H1 (cell line): ENCODE results near the gene ADAMTS3. TPM values are rescaled to one million over a fixed set of nuclear protein-coding genes. Genes with fewer than 3 reads are reported as not detected.

Experiments used
- CTCF ChIA-PET: fragments of 300-600 bp; sonication (Branson Sonifier 250); formaldehyde crosslinking; loops from one replicate; lab custom pipeline; 2021; ENCODE audit not compliant: partially characterized antibody; lab: Charles Lee
- POLR2A ChIA-PET: fragments of 300-600 bp; sonication (Branson Sonifier 250); formaldehyde crosslinking; loops from one replicate; lab custom pipeline; 2021; ENCODE audit warnings: inconsistent platforms; ENCODE audit not compliant: partially characterized antibody; lab: Charles Lee
- DNase-seq, 2 experiments: peaks; one replicate each; pipeline versions ENCODE4 v3.0.0 to v3.0.0-alpha.2; 2010 to 2022; ENCODE audit warnings: low spot score in 2 of 2, low read depth in 1 of 2, mixed read lengths in 1 of 2
- FAIRE-seq: peaks from 2 replicates; lab custom pipeline; 2011; peaks lifted over from hg19 to GRCh38; lab: Jason Lieb, UNC
- H2AFZ ChIP-seq: 2 replicates; pipeline ENCODE4 v1.8.1; 2012; ENCODE audit warnings: low read length, inconsistent platforms
- H2AK5ac ChIP-seq: 2 replicates; pipeline ENCODE4 v1.6.1; 2013; ENCODE audit warnings: low read depth, low read length
- H2BK120ac ChIP-seq: replicated peaks from 2 replicates; pipeline ENCODE3; 2013; ENCODE audit warnings: low read depth, low read length, inconsistent platforms
- H2BK12ac ChIP-seq: 2 replicates; pipeline ENCODE4 v1.6.1; 2013; ENCODE audit warnings: low read depth, low read length
- H2BK15ac ChIP-seq: 2 replicates; pipeline ENCODE4 v1.6.1; 2013; ENCODE audit warnings: low read length
- H2BK20ac ChIP-seq: 2 replicates; pipeline ENCODE4 v1.6.1; 2013; ENCODE audit warnings: low read length
- H2BK5ac ChIP-seq: 2 replicates; pipeline ENCODE4 v1.6.1; 2013; ENCODE audit warnings: low read depth, low read length
- H3K14ac ChIP-seq: 2 replicates; pipeline ENCODE4 v1.6.1; 2013; ENCODE audit warnings: inconsistent platforms; ENCODE audit not compliant: insufficient read length
- H3K18ac ChIP-seq: 2 replicates; pipeline ENCODE4 v1.6.1; 2013; ENCODE audit warnings: low read length; ENCODE audit errors: extremely low read depth
- H3K23ac ChIP-seq: 2 replicates; pipeline ENCODE4 v1.6.1; 2013; ENCODE audit warnings: inconsistent platforms; ENCODE audit not compliant: insufficient read length
- H3K23me2 ChIP-seq: 2 replicates; pipeline ENCODE4 v1.6.1; 2013; ENCODE audit warnings: low read depth, low read length
- H3K27ac ChIP-seq: 2 replicates; pipeline ENCODE4 v1.6.1; 2011; ENCODE audit warnings: low read depth, low read length, inconsistent platforms
- H3K27me3 ChIP-seq, 4 experiments: replicated peaks in 1 of 4; 1 replicate in 1 of 4; 2 replicates in 3 of 4; pipeline versions ENCODE4 v1.6.1 to v1.8.1; 2011 to 2013; ENCODE audit warnings: low read length in 3 of 4, mild to moderate bottlenecking in 3 of 4, inconsistent platforms in 2 of 4, mixed read lengths in 2 of 4, moderate library complexity in 1 of 4; ENCODE audit not compliant: control insufficient read depth in 3 of 4, insufficient read depth in 3 of 4; ENCODE audit errors: extremely low read depth in 1 of 4
- H3K36me3 ChIP-seq, 4 experiments: 2 replicates each; pipeline versions ENCODE4 v1.6.1 to v1.8.1; 2011 to 2013; ENCODE audit warnings: mild to moderate bottlenecking in 4 of 4, low read length in 3 of 4, moderate library complexity in 2 of 4, control low read depth in 1 of 4, inconsistent platforms in 1 of 4; ENCODE audit not compliant: insufficient read depth in 4 of 4, control insufficient read depth in 2 of 4
- H3K4ac ChIP-seq: replicated peaks from 2 replicates; pipeline ENCODE3; 2013; ENCODE audit warnings: low read length, low read depth, mixed read lengths, inconsistent platforms; ENCODE audit not compliant: insufficient read length
- H3K4me1 ChIP-seq, 4 experiments: replicated peaks in 1 of 4; 1 replicate in 1 of 4; 2 replicates in 3 of 4; pipeline versions ENCODE4 v1.6.1 to v1.8.1; 2011 to 2013; ENCODE audit warnings: low read length in 3 of 4, inconsistent platforms in 2 of 4, mixed read lengths in 1 of 4; ENCODE audit not compliant: insufficient read depth in 4 of 4, control insufficient read depth in 3 of 4
- H3K4me2 ChIP-seq, 2 experiments: 2 replicates each; pipeline versions ENCODE4 v1.6.1 to v1.8.1; 2011 to 2013; ENCODE audit warnings: low read depth in 2 of 2, low read length in 2 of 2, control low read depth in 1 of 2, inconsistent platforms in 1 of 2, mild to moderate bottlenecking in 1 of 2; ENCODE audit not compliant: insufficient read depth in 1 of 2
- H3K4me3 ChIP-seq, 4 experiments: fragments of 200-600, 300-600 bp in 1 of 4; sonication (generic), shearing (Covaris generic), sonication (Bioruptor Twin) in 1 of 4; 2 replicates each; pipeline versions ENCODE4 v1.5.1 to v1.8.1; 2011 to 2016; ENCODE audit warnings: low read length in 4 of 4, low read depth in 3 of 4, control low read depth in 2 of 4, inconsistent platforms in 2 of 4, mild to moderate bottlenecking in 2 of 4, mixed read lengths in 1 of 4, moderate library complexity in 1 of 4; ENCODE audit not compliant: insufficient read depth in 2 of 4; ENCODE audit errors: extremely low read depth in 1 of 4
- H3K56ac ChIP-seq: replicated peaks from 2 replicates; pipeline ENCODE3; 2013; ENCODE audit warnings: low read depth, mild to moderate bottlenecking, mixed read lengths, low read length, inconsistent platforms; ENCODE audit not compliant: insufficient read length
- H3K79me1 ChIP-seq: 2 replicates; pipeline ENCODE4 v1.6.1; 2013; ENCODE audit warnings: low read depth, low read length, control low read depth
- H3K79me2 ChIP-seq, 2 experiments: 2 replicates each; pipeline versions ENCODE4 v1.6.1 to v1.8.1; 2012 to 2013; ENCODE audit warnings: low read length in 2 of 2, mild to moderate bottlenecking in 2 of 2, inconsistent platforms in 1 of 2; ENCODE audit not compliant: insufficient read depth in 2 of 2, control insufficient read depth in 1 of 2
- H3K9ac ChIP-seq, 4 experiments: replicated peaks in 1 of 4; 1 replicate in 1 of 4; 2 replicates in 3 of 4; pipeline versions ENCODE4 v1.6.1 to v1.8.1; 2011 to 2013; ENCODE audit warnings: low read depth in 3 of 4, low read length in 3 of 4, control low read depth in 2 of 4, mild to moderate bottlenecking in 2 of 4, moderate library complexity in 2 of 4, inconsistent platforms in 1 of 4; ENCODE audit errors: extremely low read depth in 1 of 4
- H3K9me3 ChIP-seq, 2 experiments: 2 replicates each; pipeline versions ENCODE4 v1.6.1 to v1.8.1; 2012 to 2013; ENCODE audit warnings: mild to moderate bottlenecking in 2 of 2, moderate library complexity in 2 of 2, control low read depth in 1 of 2, inconsistent platforms in 1 of 2, low read depth in 1 of 2, low read length in 1 of 2, mixed read lengths in 1 of 2; ENCODE audit not compliant: insufficient read depth in 2 of 2
- H4K20me1 ChIP-seq, 2 experiments: replicated peaks in 1 of 2; 2 replicates each; pipeline versions ENCODE3 to v1.8.1; 2011 to 2013; ENCODE audit warnings: inconsistent platforms in 2 of 2, low read length in 2 of 2, mild to moderate bottlenecking in 1 of 2; ENCODE audit not compliant: insufficient read depth in 2 of 2, control insufficient read depth in 1 of 2
- H4K5ac ChIP-seq: 2 replicates; pipeline ENCODE4 v1.6.1; 2013; ENCODE audit warnings: low read length, low read depth, mixed read lengths, inconsistent platforms; ENCODE audit not compliant: insufficient read length
- H4K8ac ChIP-seq: 2 replicates; pipeline ENCODE4 v1.8.0; 2013; ENCODE audit warnings: mild to moderate bottlenecking, moderate library complexity, low read length, inconsistent platforms; ENCODE audit not compliant: insufficient read depth; ENCODE audit errors: extremely low read depth
- H4K91ac ChIP-seq: replicated peaks from 2 replicates; pipeline ENCODE3; 2013; ENCODE audit warnings: low read length, mixed read lengths, inconsistent platforms; ENCODE audit not compliant: insufficient read length
- ASH2L ChIP-seq: fragments of 200-600, 300-600 bp; sonication (generic); IDR thresholded peaks from one replicate; pipeline ENCODE4 v1.7.1; 2017; ENCODE audit warnings: low read length
- EZH2 ChIP-seq: fragments of 200-600 bp; sonication (generic); IDR thresholded peaks from 2 replicates; pipeline ENCODE4 v1.7.1; 2012; ENCODE audit warnings: low read depth, mild to moderate bottlenecking, moderate library complexity, low read length, inconsistent platforms; ENCODE audit not compliant: severe bottlenecking
- KDM5A ChIP-seq: fragments of 200-600 bp; IDR thresholded peaks from 2 replicates; pipeline ENCODE4 v1.7.1; 2012; ENCODE audit warnings: mild to moderate bottlenecking, low read length, inconsistent platforms, mixed read lengths
- SRF ChIP-seq: IDR thresholded peaks from 2 replicates; pipeline ENCODE4 v1.6.1; 2011; ENCODE audit warnings: mild to moderate bottlenecking, low read depth, low read length, moderate library complexity
- WGBS, 2 experiments: shearing (Covaris generic) in 1 of 2; methylation state at CpG; one replicate each; pipeline versions ENCODE4 v1.1.6 to v1.1.7; 2013 to 2015; ENCODE audit warnings: low lambda C conversion rate in 2 of 2, mixed read lengths in 2 of 2, inconsistent platforms in 1 of 2, low coverage in 1 of 2, missing lambda C conversion rate in 1 of 2; ENCODE audit not compliant: insufficient replicate concordance in 2 of 2, insufficient coverage in 1 of 2, insufficient read length in 1 of 2; ENCODE audit errors: extremely low coverage in 1 of 2, missing lambda C conversion rate in 1 of 2; 5-methylcytosine and 5-hydroxymethylcytosine counted together
- polyA plus RNA-seq, 7 experiments: library from polyadenylated mRNA; depleted of rRNA in 3 of 7; stranded (reverse) in 5 of 7; unstranded in 2 of 7; fragments of >200 nt in 5 of 7; fragments of 200-250 nt in 2 of 7; gene quantifications; 1 replicate in 5 of 7; 2 replicates in 1 of 7; 4 replicates in 1 of 7; pipeline versions ENCODE4 v1.2.1 to v1.2.3, GENCODE V29; 2011 to 2013; ENCODE audit warnings: missing spikeins in 2 of 7, mixed read lengths in 2 of 7
- total RNA-seq: library from RNA; stranded (reverse); fragmentation: NEBNext Ultra II Directional; extraction: Animal tissue kit (Norgen Biotek cat#: 25700); gene quantifications from 2 replicates; pipeline ENCODE4 v1.2.1, GENCODE V29; 2021

The ADAMTS3 gene
- total and polyA plus RNA-seq, 2 of the 8 experiments (the other 6 are each of a cell fraction or from before 2014, with no cell fraction given) = 1.3 to 3.4 TPM

- H3K23me2 ChIP-seq = no peaks in the 10 kb centered on the region
- no peaks in the 10 kb centered on the region for H3K79me2 ChIP-seq
- H3K23ac ChIP-seq = no peak overlapping the region
- H3K4ac ChIP-seq = no peak overlapping the region
- H3K36me3 ChIP-seq = no peaks in the 10 kb centered on the region
- no peaks in the 10 kb centered on the region for H3K4me1 ChIP-seq
- no peak overlapping the region for H2BK120ac ChIP-seq
- H2BK20ac ChIP-seq = no peak overlapping the region
- no peak overlapping the region for H3K14ac ChIP-seq
- no peak overlapping the region for H4K8ac ChIP-seq
- H3K56ac ChIP-seq = no peak overlapping the region
- H4K20me1 ChIP-seq = no peaks in the 10 kb centered on the region
- H4K91ac ChIP-seq = no peak overlapping the region
- H3K27ac ChIP-seq = no peak overlapping the region
- ChIA-PET POLR2A (no interaction called here), CTCF (interaction anchor here (0.9 to 1.2 kb wide), 2 partner anchors 9 to 209 kb away, joined by 3 to 4 read pairs; no protein-coding TSS in a partner anchor)
- H3K79me1 ChIP-seq = no peaks in the 10 kb centered on the region
- H4K5ac ChIP-seq = no peak overlapping the region
- 73% methylated on average over 1 of the region's 1 CpG; no CpG with 5 or more reads in 1 of the 2 experiments for WGBS, 2 experiments
- FAIRE-seq = no peak
- no peak overlapping the region for H3K18ac ChIP-seq
- TF ChIP-seq SRF (no peak), ASH2L (no peak), KDM5A (no peak), EZH2 (no peak)
- H3K27me3 ChIP-seq = no peaks in the 10 kb centered on the region
- H2AK5ac ChIP-seq = no peak overlapping the region
- no peak overlapping the region for H2BK12ac ChIP-seq
- H2AFZ ChIP-seq = no peak overlapping the region
- H3K4me2 ChIP-seq = no peak overlapping the region
- no peak overlapping the region for H3K9ac ChIP-seq
- H2BK15ac ChIP-seq = no peak overlapping the region
- DNase-seq = no peak
- no peak overlapping the region for H2BK5ac ChIP-seq
- H3K4me3 ChIP-seq = no peak overlapping the region
- H3K9me3 ChIP-seq = no peaks in the 10 kb centered on the region
Measured at GRCh38 chr4:72558655-72559054, 10.4 kb downstream of the ADAMTS3 start.
